Measurements from ENCODE around the gene ZKSCAN8. TPM values are rescaled to one million over a fixed set of nuclear protein-coding genes. Genes with fewer than 3 reads are reported as not detected.

Gene ZKSCAN8
- total and polyA plus RNA-seq, 2 experiments from 2014 or later: 4.1 to 12.0 TPM

GRCh38 chr6:28139860-28140543, 1.7 kb upstream of the ZKSCAN8 start:
- DNase-seq: no peak
- Histone ChIP-seq H3K9ac (no peak overlapping the region), H2AFZ (0 out of 2 replicates have a peak overlapping the region, but pooled peaks have one; percentile 9), H3K4me2 (ENCODE audit: unreplicated experiment) (no peak overlapping the region), H3K9me2 (ENCODE audit: insufficient read depth) (no peaks in the 10 kb centered on the region), H3K4me1 (ENCODE audit: insufficient read depth) (peaks cover 30% of the 10 kb centered on the region), H3K4me3 (no peak overlapping the region), H3K27me3 (replicated peaks; ENCODE audit: insufficient read depth) (no peaks in the 10 kb centered on the region), H3K9me3 (ENCODE audit: low read depth) (no peaks in the 10 kb centered on the region), H4K20me1 (ENCODE audit: insufficient read depth) (peaks cover 4% of the 10 kb centered on the region; the same call in 1 of the 2 replicates), H3K36me3 (ENCODE audit: low read depth) (peaks cover 7% of the 10 kb centered on the region; the same call in 1 of the 2 replicates), H3K79me2 (ENCODE audit: insufficient read depth) (peaks cover 62% of the 10 kb centered on the region), H3K27ac (no peak overlapping the region), H3F3A (ENCODE audit: insufficient read depth) (peaks cover 13% of the 10 kb centered on the region; the same call in 1 of the 2 replicates)
- WGBS, 2 experiments (ENCODE audit: low coverage in 1 of 2, low lambda C conversion rate in 2 of 2, missing lambda C conversion rate in 2 of 2): 82 to 88% methylated on average over 9 of the region's 9 CpGs
- no peak for TF ChIP-seq EZH2phosphoT487 (IDR thresholded peaks at IDR 0.05; ENCODE audit: insufficient read depth, low read depth)
- TF ChIP-seq EZH2 (IDR thresholded peaks at IDR 0.05; ENCODE audit: insufficient read depth, poor library complexity, severe bottlenecking): no peak
- in situ Hi-C loops (cut with MboI): no loop called here

GRCh38 chr6:28140616-28141015, 1.1 kb upstream of the ZKSCAN8 start:
- H3K4me2 ChIP-seq (ENCODE audit: unreplicated experiment): no peak overlapping the region
- peaks cover 7% of the 10 kb centered on the region; the same call in 1 of the 2 replicates for H3K36me3 ChIP-seq (ENCODE audit: low read depth)
- H3K9me3 ChIP-seq (ENCODE audit: low read depth): no peaks in the 10 kb centered on the region
- H3K27me3 ChIP-seq (replicated peaks; ENCODE audit: insufficient read depth): no peaks in the 10 kb centered on the region
- peaks cover 29% of the 10 kb centered on the region for H3K4me1 ChIP-seq (ENCODE audit: insufficient read depth)
- H3K4me3 ChIP-seq: no peak overlapping the region
- peaks cover 62% of the 10 kb centered on the region for H3K79me2 ChIP-seq (ENCODE audit: insufficient read depth)
- H3K9me2 ChIP-seq (ENCODE audit: insufficient read depth): no peaks in the 10 kb centered on the region
- no peak for DNase-seq
- H3F3A ChIP-seq (ENCODE audit: insufficient read depth): peaks cover 13% of the 10 kb centered on the region; the same call in 1 of the 2 replicates
- H2AFZ ChIP-seq: peak overlapping the region; percentile 99; the same call in 1 of the 2 replicates
- H3K27ac ChIP-seq: no peak overlapping the region
- TF ChIP-seq EZH2phosphoT487 (IDR thresholded peaks at IDR 0.05; ENCODE audit: insufficient read depth, low read depth) (no peak), EZH2 (IDR thresholded peaks at IDR 0.05; ENCODE audit: insufficient read depth, poor library complexity, severe bottlenecking) (no peak)
- H3K9ac ChIP-seq: no peak overlapping the region
- WGBS, 2 experiments (ENCODE audit: low coverage in 1 of 2, low lambda C conversion rate in 2 of 2, missing lambda C conversion rate in 2 of 2): 17 to 35% methylated on average over 5 of the region's 5 CpGs
- in situ Hi-C loops (cut with MboI): no loop called here
- peaks cover 4% of the 10 kb centered on the region; the same call in 1 of the 2 replicates for H4K20me1 ChIP-seq (ENCODE audit: insufficient read depth)

GRCh38 chr6:28142446-28142845, 763 bp downstream of the ZKSCAN8 start:
- peak overlapping the region; percentile 95 for H3K9ac ChIP-seq
- peak overlapping the region; percentile 98 for H3K4me2 ChIP-seq (ENCODE audit: unreplicated experiment)
- WGBS, 2 experiments (ENCODE audit: low coverage in 1 of 2, low lambda C conversion rate in 2 of 2, missing lambda C conversion rate in 2 of 2): 1 to 4% methylated on average over 4 of the region's 4 CpGs
- H3K36me3 ChIP-seq (ENCODE audit: low read depth): peaks cover 19% of the 10 kb centered on the region
- peak overlapping the region; percentile 93 for H3K4me3 ChIP-seq
- peak; percentile 70 for DNase-seq
- H4K20me1 ChIP-seq (ENCODE audit: insufficient read depth): peaks cover 4% of the 10 kb centered on the region; the same call in 1 of the 2 replicates
- H3K79me2 ChIP-seq (ENCODE audit: insufficient read depth): peaks cover 66% of the 10 kb centered on the region
- in situ Hi-C loops (cut with MboI): no loop called here
- peaks cover 8% of the 10 kb centered on the region; the same call in 1 of the 2 replicates for H3F3A ChIP-seq (ENCODE audit: insufficient read depth)
- H3K27ac ChIP-seq: peak overlapping the region; percentile 73
- peaks cover 27% of the 10 kb centered on the region for H3K4me1 ChIP-seq (ENCODE audit: insufficient read depth)
- H3K9me2 ChIP-seq (ENCODE audit: insufficient read depth): no peaks in the 10 kb centered on the region
- H2AFZ ChIP-seq: peak overlapping the region; percentile 99
- H3K9me3 ChIP-seq (ENCODE audit: low read depth): no peaks in the 10 kb centered on the region
- no peaks in the 10 kb centered on the region for H3K27me3 ChIP-seq (replicated peaks; ENCODE audit: insufficient read depth)
- TF ChIP-seq EZH2phosphoT487 (IDR thresholded peaks at IDR 0.05; ENCODE audit: insufficient read depth, low read depth): no peak
- no peak for TF ChIP-seq EZH2 (IDR thresholded peaks at IDR 0.05; ENCODE audit: insufficient read depth, poor library complexity, severe bottlenecking)

- 100% methylated on average over 1 of the region's 1 CpG for WGBS, 2 experiments (ENCODE audit: low coverage in 1 of 2, low lambda C conversion rate in 2 of 2, missing lambda C conversion rate in 2 of 2)
These were observed 3.5 kb downstream of the ZKSCAN8 start for GRCh38 chr6:28145231-28145630.

More at GRCh38 chr6:28145231-28145630, 3.5 kb downstream of the ZKSCAN8 start:
- H3K9ac ChIP-seq: no peak overlapping the region
- no peak overlapping the region for H3K4me2 ChIP-seq (ENCODE audit: unreplicated experiment)
- peaks cover 19% of the 10 kb centered on the region for H3K4me1 ChIP-seq (ENCODE audit: insufficient read depth)
- peaks cover 4% of the 10 kb centered on the region; the same call in 1 of the 2 replicates for H4K20me1 ChIP-seq (ENCODE audit: insufficient read depth)
- no peak overlapping the region for H3K4me3 ChIP-seq
- in situ Hi-C loops (cut with MboI): no loop called here
- no peak overlapping the region for H2AFZ ChIP-seq
- H3K27ac ChIP-seq: no peak overlapping the region
- H3K79me2 ChIP-seq (ENCODE audit: insufficient read depth): peaks cover 84% of the 10 kb centered on the region
- no peaks in the 10 kb centered on the region for H3K27me3 ChIP-seq (replicated peaks; ENCODE audit: insufficient read depth)
- TF ChIP-seq EZH2phosphoT487 (IDR thresholded peaks at IDR 0.05; ENCODE audit: insufficient read depth, low read depth): no peak
- no peak for TF ChIP-seq EZH2 (IDR thresholded peaks at IDR 0.05; ENCODE audit: insufficient read depth, poor library complexity, severe bottlenecking)
- H3K9me3 ChIP-seq (ENCODE audit: low read depth): no peaks in the 10 kb centered on the region
- peaks cover 33% of the 10 kb centered on the region for H3K36me3 ChIP-seq (ENCODE audit: low read depth)
- no peaks in the 10 kb centered on the region for H3K9me2 ChIP-seq (ENCODE audit: insufficient read depth)
- DNase-seq: no peak
- no peaks in the 10 kb centered on the region for H3F3A ChIP-seq (ENCODE audit: insufficient read depth)

Measured in GM23248 (cell line).